NCI-H2107 treated with DMSO at 0.1 percent for 48 hours (cell line): ENCODE measurements around the gene AIFM3.
"Not testable (repeated sequence)": the region's sequence is repeated elsewhere in the genome, so short reads cannot be mapped to it uniquely, and the experiment has no call there.

ENCODE experiments used
- DNase-seq: peaks from one replicate; lab custom pipeline; 2025; ENCODE audit not compliant: unreplicated experiment; lab: John Stamatoyannopoulos, UW

The AIFM3 gene

GRCh38 chr22:20957102-20957682, 9.9 kb upstream of the AIFM3 start:
- DNase-seq, result no peak

DNA sequence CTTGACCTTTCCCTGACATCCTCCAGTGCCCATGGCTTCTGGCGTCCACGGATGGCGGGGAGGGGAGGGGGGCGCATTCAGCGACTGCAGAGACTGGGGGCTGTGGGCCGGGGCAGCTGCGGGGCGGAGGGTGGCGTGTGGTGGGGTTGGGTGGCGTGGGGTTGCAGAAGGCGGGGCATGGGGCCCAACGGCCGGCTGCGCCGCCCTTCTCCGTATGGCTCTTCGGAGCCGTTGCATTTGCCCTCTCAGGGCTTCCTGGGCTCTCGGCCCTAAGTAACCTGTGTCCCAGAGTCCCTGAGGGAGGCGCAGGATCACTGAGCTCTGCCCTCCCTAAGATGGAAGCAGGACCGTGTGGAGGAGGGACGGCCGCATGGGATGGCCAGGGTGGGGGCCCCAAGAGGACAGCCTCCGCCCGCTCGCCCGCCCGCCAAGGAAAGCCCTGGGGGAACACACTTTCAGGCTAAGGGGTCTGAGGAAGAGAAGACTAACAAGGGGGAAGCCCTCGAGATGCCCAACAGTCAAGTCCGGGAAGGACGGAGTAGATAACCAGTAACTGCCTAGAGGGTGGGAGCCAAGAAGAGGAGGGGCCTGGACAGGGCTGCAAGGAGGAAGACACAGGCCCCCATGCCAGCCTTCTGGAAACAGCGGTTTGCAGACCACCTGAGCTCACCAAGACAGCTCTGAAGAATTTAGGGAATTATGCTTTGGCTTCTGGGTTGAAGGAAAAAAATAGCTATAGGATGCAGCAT, 9.2 kb upstream of the AIFM3 start:
- no peak for DNase-seq

DNA sequence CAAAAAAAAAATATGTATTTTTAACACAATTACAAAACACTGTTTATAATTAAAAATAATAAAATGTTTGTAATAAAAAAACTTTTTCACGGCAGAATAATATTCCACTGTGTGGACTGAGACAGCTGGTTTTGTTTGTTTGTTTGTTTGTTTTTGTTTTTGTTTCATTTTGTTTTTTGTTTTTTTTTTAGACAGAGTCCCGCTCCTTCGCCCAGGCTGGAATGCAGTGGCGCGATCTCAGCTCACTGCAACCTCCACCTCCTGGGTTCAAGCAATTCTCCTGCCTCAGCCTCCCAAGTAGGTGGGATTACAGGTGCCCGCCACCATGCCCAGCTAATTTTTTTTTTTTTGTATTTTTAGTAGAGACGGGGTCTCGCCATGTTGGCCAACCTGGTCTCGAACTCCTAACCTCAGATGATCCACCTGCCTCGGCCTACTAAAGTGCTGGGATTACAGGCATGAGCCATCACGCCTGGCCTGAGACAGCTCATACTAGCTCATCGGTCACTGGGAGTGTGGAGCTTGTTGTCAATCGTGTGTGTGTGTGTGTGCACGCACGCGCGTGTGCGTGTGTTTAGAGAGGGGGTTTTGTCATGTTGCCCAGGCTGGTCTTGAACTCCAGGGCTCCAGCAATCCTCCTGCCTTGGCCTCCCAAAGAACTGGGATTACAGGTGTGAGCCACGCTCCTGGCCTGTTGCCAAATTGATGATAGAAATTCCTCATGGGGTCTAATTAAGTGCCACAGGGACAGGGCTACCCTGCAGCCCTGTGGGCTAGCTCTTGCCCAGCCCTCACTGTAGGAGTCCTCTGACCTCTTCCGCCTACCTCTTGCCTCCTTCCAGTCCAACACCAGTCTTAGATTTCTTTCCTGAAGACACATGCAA, 7.2 kb upstream of the AIFM3 start:
- DNase-seq, result no peak

DNA sequence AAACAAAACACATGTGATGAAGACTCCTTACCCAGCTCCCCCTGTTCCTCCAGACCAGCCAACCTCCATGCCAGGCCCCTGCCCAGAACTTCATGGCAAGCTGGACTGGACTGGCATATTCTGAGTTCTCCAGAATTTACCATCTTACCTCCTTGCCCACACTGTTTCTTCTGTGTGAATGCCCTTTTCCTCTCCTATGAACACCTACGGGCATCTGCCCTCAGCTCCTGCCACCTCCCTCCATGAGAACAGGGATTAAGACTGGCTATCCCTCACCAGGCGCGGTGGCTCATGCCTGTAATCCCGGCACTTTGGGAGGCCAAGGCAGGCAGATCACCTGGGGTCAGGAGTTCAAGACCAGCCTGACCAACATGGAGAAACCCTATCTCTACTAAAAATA, 6.4 kb upstream of the AIFM3 start:
- no peak for DNase-seq

DNA sequence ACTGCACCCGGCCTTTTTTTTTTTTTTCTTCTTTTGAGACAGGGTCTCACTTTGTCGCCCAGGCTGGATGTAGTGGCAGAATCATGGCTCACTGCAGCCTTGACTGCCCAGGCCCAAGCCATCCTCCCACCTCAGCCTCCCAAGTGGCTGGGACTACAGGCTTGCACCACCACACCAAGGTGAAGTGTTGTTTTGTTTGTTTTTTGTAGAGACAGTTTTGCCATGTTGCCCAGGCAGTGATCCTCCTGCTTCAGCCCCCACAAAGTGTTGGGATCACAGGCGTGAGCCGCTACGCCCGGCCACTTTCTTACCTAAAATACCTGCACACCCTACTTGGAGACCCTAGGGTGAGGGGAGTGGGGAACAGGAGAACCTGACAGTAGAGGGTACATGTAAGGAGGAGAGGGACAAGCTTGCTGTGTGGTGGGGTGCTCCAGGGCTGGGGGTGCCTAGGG, 4.5 kb upstream of the AIFM3 start:
- no peak for DNase-seq

DNA sequence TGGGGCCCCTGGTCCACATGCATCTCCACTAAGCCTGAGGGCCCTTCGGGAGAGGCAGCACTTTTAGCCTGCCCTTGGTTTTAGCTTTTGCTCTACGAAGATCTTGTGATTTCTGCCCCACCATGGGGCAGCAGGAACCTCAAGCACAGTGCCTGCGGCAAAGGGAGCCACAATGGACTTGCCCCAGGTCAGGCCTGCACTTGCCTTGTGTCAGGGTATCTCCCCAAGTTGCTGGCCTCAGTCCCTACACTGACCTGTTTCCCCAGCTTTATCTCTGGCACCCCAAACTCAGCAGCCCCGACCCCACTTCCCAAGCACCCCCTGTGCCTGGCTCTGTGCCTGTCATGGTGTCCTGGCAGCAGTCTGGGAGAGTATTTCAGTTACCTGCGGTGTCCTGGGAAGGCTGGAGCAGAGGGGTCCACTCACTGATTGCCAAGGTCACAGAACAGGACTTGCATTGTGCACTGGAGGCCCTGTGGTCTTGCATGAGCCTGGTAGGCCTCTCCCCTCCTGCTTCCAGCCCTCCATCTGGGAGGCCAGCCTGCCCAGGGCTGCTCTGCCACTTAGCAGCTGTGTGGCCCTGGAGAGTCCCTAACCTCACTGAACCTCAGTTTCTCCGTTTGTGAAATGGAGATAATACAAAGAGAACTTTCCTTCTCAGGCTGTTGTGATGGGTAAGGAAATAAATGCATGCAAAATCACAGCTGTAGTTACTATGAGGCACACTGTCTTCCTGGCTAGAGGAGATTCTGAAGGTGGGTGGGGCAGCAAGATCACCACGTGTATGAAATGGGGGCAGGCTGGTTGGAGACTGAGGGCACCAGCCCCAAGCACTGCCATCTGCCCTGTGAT, 3.6 kb upstream of the AIFM3 start:
- DNase-seq, result no peak

- no peak for DNase-seq
Measured at GRCh38 chr22:20964090-20964798, 2.8 kb upstream of the AIFM3 start.

GRCh38 chr22:20964799-20965103, 2.3 kb upstream of the AIFM3 start:
- DNase-seq, result no peak

DNA sequence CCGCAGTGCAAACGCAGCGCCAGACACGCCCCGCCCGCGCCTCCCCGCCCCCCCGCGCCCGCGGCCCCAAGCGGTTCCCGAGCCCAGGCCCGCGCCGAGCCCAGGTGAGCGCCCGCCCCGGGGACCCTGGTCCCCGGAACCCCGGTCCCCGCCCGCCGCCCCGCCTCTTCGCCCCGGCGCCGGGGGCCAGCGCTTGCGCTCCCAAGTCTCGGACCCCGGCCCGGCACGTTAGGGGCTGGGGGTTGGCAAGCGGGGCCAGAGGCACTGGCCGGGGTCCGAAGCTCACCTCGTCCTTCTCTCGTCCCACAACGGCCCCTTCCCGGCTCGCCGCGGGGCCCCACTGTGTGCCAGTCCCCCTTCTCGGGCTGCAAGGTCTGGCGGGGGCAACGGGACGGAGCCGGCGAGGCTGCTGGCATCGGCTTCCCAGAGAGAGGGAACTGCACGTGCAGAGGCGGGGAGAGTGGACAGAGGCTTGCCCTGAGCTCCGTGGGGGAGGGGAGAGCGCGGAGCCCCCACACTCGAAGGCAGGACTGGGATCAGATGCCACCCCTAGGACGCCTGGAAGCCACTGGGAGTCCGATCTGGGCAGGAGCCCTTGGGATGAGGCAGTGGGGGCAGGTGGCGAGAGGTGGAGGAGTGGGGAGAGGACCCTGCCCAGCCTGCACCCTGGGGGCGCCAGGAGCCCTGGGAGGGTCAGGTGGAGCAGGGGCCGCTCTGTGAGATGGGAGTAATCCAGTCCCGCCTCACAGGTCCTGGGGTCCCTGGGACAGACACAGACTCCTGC, 1.8 kb upstream of the AIFM3 start:
- no peak for DNase-seq

GRCh38 chr22:20965888-20966855, 883 bp upstream of the AIFM3 start:
- no peak for DNase-seq

DNA sequence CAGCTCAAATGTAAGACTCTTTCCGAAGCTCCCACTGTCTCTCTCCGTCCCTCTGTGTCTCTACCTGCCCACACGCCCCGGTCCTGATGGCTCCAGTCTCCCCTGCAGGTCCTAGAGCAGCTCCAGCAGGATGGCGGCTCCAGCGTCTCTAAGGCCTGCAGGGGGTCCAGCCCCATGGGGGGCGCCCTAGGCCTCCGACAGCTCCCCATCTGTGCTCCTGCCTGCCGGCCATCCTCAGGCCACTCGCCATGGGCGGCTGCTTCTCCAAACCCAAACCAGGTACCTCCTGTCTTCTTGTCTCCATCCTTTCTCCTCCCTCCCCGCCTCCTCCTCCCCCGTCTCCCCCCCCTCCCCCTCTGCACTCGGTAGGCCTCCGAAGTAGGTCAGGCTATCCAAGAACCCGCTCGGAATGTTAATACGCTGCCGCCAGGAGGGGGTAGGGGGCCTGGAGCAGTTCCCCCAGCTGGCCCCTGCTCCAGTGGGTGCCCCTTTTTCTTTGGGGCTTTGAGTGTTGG, 699 bp downstream of the AIFM3 start:
- no peak for DNase-seq

DNA sequence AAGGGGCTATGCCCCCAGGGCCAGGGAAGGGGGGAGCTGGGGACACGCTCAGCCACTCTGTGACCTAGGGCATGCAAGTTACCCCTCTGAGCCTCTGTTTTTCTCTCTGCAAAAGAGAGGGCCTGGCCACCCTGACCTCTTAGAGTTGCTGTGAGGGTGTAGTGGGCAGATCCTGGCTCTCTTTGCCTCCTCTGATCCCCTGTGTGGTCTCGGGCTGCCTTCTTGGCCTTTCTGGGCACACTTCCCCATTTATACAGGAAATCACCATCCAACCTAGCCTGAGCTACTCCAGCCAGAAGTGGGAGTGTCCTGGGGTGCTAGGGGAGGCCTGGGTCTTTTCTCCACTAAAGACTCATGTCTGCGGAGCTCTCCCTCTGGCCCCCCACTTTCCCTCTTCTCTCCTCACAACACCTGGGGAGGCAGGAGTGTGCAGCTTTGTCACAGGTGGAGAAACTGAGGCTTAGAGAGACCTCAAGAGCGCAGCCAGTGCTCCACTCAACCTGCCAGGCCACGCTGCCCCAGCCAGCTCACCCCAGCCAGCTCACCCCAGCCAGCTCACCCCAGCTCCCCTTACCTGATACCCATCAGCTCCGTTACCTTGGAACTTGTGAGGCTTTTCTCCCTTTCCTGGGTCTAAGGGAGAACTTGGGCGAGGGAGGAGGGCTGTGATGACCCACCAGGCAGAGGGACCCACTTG, 1.4 kb downstream of the AIFM3 start:
- DNase-seq, result no peak

DNA sequence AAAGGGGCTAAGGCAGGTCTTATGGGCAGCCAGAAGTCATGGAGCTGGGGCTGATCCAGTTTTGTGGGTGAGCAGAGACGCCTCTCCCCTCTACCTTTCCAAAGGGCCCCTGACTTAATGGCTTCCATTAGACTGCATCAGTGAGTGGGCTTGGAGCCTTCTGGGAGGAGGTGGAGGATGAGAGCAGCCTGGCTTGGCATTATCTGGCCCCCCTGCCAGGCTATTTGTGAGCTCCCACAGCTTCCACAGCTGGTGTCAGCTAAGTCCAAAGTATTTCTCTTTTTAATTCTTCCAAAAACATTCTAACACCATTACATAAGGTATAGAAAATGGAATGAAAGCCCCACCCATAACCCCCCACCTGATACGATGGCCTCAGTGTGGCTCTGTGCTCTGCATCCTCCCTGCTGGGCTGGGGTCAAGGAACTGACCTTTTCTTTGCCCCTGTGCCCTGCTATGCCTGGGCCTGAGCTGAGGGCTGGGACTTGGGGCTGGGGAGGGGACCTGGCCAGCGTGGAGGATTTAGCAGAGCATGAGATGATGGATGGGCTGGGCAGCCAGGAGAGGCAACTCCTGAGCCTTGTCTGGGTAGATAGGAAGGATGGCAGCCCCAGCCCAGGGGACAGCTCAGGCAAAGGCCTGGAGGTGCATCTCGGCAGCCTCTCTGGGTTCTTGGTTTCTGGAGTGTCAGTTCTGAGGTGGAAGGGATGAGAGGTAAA, 4.0 kb downstream of the AIFM3 start:
- DNase-seq, result no peak

GRCh38 chr22:20972014-20972694, 5.1 kb downstream of the AIFM3 start:
- DNase-seq, result not testable (repeated sequence)

- DNase-seq, result no peak
Measured at GRCh38 chr22:20972933-20973577, 6.0 kb downstream of the AIFM3 start.
